NK-92 (cell line): ENCODE data around the gene TBX2.

Source experiments
- DNase-seq: peaks from one replicate; lab custom pipeline; 2025; ENCODE audit not compliant: unreplicated experiment; lab: John Stamatoyannopoulos, UW

The TBX2 gene

DNA sequence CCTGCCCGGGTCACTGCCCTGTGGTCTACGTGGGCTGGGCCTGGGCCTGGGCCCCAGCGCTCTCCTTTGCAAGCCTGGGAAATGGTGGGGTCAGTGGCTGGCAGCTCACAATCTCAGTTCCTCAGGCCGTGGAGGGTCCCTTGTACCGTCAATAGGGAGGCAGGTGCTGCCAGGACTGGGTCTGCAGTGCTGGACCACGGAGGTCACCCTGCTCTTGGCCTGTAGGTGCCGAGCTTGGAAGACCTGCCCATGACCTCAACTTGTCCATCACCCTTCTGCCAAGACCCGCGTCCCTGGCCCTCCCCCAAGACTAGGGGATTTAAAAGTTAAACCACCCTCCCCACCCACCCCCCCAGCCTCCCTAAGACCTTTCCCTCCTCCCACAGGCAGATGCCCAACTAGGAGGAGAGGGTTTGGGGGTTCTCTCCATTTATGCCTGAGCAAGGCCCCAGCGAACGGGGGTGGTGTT is 2.5 kb downstream of the TBX2 start:
- DNase-seq, result no peak

DNA sequence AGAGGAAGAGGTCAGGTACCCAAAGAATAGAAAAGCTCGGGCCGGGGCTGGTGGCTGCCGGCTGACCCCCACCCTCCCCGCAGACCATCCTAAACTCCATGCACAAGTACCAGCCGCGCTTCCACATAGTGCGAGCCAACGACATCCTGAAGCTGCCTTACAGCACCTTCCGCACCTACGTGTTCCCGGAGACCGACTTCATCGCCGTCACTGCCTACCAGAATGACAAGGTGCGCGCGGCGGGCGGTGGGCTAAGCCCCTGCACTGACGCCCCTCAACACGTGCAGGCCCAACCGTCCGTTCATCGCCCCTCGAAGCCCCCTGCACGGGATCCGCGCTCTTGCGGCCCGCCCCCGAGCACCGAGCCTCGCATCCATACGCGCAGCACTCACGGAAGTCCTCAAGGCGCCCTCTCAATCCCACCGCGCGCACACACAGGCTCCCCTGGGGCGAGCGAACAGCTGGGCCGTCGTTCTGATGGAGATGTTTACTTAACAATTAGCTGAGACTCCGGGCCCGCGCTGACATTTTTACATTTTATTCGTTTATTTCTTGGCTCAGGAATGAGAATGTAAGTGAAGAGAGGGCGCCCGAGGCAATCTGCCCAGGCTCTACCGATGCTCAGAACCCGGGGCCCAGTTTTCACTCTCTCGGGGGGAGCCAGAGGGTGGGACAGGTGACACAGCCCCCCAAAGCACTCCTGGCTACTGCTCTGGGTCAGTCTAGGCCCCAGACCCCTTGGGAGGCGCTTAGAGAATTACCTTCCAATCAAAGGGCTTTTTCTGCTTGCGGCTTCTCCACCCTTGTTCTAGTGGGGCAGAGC is 3.5 kb downstream of the TBX2 start:
- DNase-seq, result no peak

DNA sequence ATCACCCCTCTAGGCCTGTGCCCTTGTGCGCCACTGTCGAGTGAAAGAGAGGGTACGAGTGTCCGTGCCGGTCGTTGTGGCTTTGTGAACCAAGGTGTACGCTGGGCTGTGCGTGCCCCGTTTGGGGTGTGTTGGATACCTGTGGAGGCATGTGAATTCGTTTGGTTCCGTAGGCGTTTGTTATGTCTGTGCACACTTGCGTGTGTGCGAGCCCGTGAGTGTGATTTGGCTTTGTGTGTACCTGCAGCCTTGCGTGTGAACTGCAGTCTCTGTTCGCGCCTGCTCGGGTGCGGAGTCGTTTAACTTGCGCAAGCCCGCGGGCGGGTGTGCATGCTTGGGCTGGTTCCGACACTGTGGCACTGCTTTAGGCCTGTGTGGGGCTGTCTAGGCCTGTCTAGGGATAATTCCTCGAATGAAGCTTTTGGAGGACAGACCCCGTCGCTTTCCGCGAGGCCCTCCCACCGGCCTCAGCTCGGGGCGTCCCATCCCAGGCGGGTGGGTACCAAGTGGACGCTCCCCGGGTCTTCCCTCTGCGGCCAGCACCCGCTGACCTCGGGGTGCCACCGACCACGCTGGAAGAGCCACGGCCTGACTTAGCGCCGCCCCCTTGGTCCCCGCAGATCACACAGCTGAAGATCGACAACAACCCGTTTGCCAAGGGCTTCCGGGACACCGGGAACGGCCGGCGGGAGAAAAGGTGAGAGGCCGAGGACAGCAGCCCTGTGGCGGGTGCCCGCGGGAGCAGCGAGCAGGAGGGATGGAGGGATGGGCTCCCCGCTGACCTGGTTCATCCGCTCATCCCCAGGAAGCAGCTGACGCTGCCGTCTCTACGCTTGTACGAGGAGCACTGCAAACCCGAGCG is 4.4 kb downstream of the TBX2 start:
- no peak for DNase-seq

DNA sequence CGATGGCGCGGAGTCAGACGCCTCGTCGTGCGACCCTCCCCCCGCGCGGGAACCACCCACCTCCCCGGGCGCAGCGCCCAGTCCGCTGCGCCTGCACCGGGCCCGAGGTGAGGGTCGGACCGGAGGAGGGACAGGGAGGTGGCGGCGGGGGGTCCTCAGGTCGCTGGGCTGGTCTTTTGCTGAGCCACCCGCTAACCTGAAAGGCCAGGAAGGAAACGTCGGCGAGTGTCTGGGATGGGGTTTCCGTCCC is 4.9 kb downstream of the TBX2 start:
- no peak for DNase-seq

DNA sequence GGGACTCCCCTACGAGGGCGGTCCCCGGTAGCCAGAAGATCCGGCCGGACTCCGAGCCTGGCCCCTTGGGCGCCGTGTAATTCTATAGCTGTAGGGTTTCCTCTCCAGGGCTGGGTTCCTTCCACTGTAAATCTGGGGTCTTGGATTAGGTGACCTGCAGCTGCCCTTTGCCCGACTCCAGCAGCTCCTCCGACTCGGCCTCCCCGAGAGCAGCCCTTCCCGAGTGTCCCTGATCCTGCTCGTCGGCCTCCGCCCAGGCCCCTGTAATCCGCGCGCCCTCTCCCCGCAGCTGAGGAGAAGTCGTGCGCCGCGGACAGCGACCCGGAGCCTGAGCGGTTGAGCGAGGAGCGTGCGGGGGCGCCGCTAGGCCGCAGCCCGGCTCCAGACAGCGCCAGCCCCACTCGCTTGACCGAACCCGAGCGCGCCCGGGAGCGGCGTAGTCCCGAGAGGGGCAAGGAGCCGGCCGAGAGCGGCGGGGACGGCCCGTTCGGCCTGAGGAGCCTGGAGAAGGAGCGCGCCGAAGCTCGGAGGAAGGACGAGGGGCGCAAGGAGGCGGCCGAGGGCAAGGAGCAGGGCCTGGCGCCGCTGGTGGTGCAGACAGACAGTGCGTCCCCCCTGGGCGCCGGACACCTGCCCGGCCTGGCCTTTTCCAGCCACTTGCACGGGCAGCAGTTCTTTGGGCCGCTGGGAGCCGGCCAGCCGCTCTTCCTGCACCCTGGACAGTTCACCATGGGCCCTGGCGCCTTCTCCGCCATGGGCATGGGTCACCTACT is 5.5 kb downstream of the TBX2 start:
- DNase-seq, result no peak

DNA sequence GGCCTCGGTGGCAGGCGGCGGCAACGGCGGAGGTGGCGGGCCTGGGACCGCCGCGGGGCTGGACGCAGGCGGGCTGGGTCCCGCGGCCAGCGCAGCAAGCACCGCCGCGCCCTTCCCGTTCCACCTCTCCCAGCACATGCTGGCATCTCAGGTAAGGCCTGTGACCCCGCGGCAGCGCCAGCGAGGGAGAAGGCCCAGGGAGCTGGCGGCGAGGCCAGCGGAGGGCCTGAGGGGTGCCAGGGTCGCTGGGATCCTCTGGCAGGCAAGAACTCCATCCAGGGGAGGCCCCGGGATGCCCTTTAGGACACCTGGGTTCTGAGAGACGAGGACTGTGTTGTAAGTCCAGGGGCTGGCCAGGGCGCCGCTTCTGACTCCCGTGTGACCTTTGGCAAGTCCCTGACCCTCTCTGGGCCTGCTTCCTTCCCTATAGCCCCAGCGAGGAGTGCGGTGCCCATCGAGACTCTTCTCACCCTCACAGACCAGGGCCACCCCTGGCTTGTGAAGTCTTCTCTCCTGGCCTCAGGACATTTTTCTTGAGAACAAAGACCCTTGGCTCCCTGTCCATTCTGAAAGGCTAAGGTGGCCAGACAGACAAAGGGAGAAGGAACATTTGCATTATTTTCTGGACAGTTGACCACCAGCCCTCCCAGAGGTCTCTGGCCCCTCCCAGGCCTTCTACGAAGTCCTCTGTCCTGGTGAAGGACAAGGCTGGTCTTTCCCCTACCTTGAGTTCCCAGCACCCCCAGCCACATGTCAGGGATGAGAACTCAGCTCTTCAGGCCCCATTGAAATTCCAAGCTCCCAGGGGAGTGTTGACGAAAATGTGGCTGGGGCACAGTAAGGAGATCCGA is 6.3 kb downstream of the TBX2 start:
- DNase-seq, result no peak

DNA sequence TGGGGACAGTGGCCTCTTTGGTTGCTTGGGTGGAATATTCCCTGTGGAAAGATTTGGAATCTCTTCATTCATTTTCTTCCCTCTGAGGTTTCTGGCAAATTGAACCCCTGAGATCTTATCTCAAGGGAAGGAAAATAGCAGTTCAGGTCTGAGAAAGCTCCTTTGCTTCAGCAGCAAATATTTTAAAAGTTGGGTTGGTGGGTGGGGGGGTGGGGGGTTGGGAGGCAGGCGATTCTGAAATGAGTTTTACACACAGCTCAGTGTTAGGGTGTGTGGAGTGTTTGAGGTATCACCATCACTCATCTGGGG is 6.8 kb downstream of the TBX2 start:
- DNase-seq, result no peak

DNA sequence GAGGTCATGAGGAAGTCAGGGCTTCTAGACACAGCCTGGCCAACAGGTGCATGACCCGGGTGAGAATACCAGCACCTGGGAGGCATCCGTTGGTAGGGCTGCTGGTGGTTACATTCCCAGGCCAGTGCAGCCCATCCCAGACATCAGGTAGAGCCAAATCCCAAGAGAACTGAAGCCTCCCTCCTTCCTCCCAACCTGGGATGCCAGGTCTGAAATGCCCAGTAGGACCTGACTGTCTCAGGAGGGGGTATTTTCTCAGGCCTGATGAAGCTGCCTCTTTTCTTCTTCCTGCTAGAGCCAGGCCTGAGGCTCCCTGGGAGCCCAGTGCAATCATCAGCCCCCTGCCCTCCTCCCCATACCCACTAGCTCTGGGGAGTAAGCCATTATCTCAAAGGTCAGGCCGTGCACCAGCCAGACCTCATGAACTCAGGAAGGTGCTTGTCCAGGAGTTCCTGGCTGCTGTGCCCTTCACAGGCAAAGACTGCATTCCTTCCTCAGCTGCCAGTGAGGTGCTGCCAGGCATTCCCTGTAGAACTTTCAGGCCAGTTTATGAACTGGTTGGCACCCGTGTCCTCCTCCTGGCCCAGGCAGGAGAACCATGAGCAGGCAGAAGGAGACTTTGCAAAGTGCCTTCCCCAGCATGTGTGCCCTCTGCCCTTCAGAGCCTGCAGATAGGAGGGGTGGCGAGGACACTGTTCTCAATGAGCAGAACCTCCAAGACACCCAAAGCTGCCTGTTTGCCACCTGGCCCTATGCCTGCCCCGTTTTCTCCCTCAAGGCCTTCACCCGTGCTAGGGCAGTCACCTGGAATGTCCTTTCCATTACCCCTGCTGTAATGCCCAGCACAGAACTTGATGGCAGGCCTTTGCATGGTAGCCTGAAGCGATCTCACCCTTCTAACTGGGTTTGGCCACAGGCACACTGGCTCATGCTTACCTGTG is 7.6 kb downstream of the TBX2 start:
- no peak for DNase-seq

DNA sequence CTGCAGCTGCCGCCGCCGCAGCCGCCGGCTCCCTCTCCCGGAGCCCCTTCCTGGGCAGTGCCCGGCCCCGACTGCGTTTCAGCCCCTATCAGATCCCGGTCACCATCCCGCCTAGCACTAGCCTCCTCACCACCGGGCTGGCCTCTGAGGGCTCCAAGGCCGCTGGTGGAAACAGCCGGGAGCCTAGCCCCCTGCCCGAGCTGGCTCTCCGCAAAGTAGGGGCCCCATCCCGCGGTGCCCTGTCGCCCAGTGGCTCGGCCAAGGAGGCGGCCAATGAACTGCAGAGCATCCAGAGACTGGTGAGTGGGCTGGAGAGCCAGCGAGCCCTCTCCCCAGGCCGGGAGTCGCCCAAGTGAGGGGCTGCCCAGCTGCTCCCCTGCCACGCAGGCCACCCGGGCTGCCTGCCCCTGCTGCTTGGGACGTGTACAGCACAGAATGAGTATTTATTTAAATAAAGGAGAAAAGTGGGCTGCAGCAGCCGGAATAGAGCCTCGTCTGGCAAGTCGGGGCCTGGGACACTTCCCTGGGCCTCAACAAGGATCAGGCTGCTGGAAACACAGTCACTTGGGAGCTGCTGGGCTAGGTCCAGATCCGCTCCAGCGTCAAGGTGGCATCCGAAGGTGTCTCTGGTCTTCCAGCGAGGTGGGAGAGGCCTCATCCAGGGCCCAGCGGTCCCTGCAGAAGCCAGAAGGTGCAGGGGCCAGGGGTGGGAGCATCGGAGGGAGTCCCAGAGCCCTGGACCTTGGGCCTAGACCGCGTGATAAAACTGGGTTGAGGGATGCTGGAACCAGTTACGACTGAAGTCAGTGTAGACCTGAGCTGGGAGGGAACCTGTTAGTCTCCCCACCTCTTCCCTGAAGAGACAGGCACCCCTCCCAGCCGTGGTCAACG is 8.8 kb downstream of the TBX2 start:
- DNase-seq, result no peak

DNA sequence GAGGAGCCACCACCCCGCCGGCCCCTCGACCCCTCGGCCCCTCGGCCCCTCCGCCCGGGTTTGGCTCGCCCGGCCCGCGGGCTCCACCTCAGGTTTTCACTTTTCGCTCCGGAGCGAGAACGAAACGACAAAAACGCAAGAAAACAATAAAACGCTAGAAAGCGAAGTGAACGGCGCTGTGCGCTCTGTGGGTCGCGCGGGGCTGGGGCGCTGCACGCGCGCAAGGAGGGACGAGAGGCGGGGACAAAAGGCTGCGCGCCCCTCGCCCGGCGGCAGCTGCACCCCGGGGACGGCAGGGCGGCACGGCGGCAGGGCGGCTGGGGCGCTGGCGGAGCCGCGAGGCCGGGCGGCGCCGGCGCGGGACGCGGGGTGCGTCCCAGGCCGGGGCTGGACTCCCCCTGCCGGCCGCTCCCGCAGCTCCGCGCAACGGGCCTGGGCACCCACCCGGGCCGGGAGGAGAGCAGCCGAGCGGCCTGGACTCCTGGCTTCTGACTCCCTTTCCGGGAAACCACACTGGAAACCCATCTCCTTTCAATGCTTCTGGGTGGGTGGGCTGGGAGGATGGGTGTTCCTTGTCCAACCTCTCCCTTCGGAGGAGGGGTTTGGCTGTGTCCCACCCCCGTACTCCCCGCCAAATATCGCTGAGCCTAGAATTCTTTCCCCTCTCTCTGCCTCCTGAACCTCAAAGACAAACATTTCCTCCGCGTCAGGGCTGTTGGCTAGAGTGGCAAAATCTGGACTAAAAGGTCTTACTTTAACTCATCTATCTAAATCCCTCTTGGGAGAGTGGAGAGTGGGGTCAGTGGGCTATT is 9.9 kb downstream of the TBX2 start:
- DNase-seq, result no peak

DNA sequence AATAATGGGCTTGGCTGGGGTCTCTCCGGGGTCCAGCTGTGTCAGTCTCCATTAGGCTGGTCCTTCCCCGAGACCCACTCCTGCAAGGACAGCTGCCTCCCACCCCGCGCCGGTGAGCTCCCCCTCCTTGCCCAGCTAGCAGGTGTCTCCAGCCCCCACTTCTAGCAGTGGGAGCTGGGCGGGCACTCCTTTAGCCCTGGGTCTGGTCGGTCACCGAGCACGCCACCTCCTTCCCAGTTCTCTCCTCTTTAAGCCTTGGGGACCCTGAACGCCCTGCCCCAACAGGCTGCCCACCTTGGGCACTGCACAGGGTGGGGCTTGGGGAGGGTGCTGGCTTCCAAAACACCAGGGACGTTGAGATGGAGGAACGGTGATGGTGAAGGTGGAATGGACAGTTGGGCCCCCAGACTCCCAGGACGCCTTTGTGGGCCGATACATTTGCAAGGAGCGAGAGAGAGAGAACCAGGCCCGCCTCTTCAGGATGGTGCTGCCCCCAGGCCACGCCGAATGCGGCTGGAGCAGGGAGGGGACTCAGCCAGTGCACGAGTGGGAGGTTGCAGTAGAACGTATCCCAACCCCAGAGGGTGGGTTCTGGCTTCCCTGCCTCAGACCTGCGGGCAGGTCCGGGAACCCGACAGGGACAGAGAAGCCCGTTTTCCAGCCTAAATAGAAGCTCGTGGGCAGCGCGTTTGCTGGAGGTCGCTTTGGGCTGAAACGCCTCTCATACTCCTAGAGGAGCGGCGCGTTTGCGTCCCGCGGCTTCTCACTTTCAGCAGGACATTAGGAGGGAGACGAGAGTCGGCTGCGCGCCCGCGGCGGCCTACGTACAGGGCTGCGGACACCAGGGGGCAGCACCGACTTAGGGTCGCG is 10.7 kb downstream of the TBX2 start:
- DNase-seq, result no peak

DNA sequence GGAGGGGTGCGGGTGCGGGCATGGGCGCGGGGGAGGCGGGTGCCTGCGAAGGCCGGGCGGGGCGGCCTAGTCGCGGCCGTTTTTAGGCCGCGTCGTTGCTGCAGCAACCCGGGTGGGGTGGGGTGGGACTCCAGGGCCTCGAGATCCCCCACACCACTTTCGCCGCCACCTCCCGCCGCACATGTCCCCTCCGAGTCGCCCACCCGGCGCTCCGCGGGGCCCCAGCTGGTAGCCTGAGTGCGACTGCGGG is 11.3 kb downstream of the TBX2 start:
- no peak for DNase-seq

DNA sequence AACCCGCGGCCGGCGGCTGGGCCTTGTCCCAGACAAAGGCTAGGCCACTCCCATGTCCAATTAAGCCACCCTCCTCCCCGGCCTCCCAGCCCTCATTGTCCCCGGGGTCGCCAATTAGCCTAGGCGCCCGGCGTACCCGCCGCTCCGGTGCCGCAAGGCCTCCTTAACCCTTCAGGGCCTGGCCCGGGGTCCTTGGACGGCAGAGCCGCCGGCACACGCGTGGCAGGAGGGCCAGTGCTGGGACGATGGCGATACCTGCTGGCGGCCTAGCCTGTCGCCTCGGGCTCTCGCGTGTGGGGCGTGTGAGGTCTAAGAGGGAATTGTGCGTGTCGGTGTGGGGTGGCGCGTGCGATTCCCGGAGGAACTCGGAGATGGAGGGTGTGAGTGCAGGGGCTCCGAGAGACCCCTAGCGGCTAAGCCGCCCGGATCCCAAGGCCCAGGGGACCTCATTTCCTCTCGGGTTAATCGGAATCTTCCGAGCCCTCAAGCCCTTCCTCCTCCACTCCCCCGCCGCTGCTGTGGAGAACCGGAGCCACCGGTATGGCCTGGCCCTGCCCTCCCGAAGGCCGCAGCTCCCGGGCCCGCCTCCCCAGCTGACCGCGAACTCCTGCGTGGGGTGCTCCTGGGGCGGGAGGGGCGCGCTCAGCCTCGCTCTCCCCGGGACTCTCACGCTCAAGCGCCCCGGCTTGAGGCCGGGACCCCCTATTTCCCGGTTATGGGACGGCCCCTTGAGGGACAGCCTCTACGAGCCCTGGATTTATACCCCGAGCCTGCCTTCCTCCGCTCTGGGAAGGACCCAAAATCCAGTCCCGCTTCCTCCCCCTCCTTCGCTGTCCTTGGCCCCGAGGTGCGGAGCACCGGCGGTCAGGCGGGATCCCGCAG is 11.9 kb downstream of the TBX2 start:
- DNase-seq, result no peak

DNA sequence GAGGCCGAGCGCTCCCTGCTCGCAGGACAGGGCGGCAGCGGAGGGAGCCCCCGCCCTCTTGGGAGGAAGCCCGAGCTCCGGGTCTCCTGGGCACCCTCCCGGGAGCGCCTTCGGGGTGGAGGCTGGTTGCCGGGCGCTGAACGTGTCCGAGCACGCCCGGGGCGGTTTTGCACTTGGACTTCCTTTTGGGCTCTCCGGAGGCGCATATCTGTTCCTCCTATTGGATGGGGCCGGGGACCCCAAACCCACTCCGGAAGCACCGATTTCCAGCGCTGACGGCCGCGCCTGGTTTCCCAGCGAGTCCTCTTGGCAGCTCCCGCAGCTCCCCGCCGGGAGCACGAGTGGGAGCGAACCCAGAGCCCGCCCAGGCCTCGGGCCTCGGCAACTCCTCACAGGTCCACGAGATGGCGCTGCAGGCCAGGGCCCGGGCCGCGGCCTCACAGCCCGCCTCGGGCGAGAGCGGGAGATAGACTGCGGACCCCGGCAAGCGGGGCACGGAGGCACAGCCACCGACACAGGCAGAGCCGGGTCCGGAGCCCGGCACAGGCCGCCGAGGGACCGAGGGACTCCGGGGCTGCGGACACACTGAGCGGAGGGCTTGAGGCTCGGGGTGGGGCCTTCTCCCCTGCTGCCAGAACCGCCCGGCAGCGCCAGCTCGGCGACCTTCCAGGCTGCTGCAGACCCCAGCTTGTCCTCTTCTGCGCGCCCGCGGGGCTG is 12.7 kb downstream of the TBX2 start:
- DNase-seq, result no peak

DNA sequence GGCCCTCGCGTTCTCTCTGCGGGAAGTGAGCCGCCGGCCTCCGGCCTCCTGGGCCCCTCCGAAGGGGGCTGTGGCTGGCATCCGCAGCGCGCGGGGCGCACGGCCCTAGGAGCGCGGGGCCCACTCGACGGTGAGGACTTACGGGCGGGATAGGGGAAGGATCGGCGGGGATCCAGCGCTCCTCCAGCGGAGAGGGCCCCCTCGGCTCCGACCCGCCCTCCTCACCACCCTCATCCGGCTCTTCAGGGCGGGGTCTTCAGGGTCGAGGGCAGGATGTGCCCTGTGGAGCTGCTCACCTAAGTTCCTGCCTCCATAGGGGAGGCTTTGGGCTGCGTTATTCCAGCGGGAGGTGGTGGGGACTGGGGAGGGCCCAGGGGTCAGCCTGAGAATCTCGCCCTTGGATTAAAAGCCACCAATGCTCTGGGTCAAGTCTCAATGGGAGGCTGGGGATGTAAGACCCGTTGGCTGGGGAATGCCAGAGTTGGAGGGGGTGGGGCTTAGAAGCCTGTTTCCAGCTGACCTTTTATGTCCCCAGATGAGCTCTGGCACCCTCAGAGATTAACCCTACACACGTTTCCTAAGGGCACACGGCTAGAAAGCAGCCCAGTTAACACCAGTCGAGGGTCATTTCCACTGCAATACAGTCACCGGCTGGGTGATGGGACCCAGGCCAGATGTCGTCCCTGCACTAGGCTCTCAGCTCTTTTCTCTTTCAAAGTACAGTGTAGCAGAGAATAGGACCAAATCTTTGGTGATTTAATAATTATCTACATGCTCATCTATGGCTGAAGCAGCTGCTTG is 13.4 kb downstream of the TBX2 start:
- DNase-seq, result no peak
